Spleen (tissue), 7 donors: Measurements from ENCODE around the gene CSF3R.
A peak's percentile ranks its signal among the peaks of the same experiment; 100 is the strongest.

Experiments
- POLR2A ChIP-seq, 3 donors: fragments of 450-650 bp; IDR thresholded peaks; one replicate each; pipeline ENCODE4 v1.5.1; 2017; ENCODE audit warnings: antibody characterized with exemption in 3 of 3, mild to moderate bottlenecking in 1 of 3
- POLR2AphosphoS5 ChIP-seq, 3 donors: sonication (generic); formaldehyde crosslinking; IDR thresholded peaks; one replicate each; pipeline ENCODE4 v1.5.1; 2017; ENCODE audit warnings: antibody characterized with exemption in 3 of 3
- TF ChIP-seq, protein P1 (sequence below), 11 experiments: fragments of 200-600 bp in 7 of 11; fragments of 450-650 bp in 4 of 11; sonication (generic) in 4 of 11; IDR thresholded peaks in 8 of 11; conservative IDR thresholded peaks in 3 of 11; 1 replicate in 7 of 11; 2 replicates in 4 of 11; pipeline versions ENCODE4 v1.4.0 to v1.8.0; 2016 to 2021; ENCODE audit warnings: antibody characterized with exemption in 11 of 11, inconsistent platforms in 4 of 11, mild to moderate bottlenecking in 1 of 11
- donor health status: DM: no; HTN: no; CAD: no; lungs with moderate emphysema.
- donor health status: DM: no; HTN: no; CAD: no.
- donor health status: DM: no; HTN: no; CAD: no.

- TF ChIP-seq, protein P1, sequence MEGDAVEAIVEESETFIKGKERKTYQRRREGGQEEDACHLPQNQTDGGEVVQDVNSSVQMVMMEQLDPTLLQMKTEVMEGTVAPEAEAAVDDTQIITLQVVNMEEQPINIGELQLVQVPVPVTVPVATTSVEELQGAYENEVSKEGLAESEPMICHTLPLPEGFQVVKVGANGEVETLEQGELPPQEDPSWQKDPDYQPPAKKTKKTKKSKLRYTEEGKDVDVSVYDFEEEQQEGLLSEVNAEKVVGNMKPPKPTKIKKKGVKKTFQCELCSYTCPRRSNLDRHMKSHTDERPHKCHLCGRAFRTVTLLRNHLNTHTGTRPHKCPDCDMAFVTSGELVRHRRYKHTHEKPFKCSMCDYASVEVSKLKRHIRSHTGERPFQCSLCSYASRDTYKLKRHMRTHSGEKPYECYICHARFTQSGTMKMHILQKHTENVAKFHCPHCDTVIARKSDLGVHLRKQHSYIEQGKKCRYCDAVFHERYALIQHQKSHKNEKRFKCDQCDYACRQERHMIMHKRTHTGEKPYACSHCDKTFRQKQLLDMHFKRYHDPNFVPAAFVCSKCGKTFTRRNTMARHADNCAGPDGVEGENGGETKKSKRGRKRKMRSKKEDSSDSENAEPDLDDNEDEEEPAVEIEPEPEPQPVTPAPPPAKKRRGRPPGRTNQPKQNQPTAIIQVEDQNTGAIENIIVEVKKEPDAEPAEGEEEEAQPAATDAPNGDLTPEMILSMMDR (IDR thresholded peaks at IDR 0.05 in 8 of 11, conservative IDR thresholded peaks at IDR 0.05 in 3 of 11), result no peak
- no peak for TF ChIP-seq POLR2A (IDR thresholded peaks at IDR 0.05)
- TF ChIP-seq POLR2AphosphoS5 (IDR thresholded peaks at IDR 0.05), result peak in 2 of 3 donors; percentile 18 to 72
Observed at GRCh38 chr1:36471830-36472641, 10.7 kb downstream of the CSF3R start.
